Lung microvascular endothelial cell (primary cell): Measurements from ENCODE around the gene POGLUT3. TPM values are rescaled to one million over a fixed set of nuclear protein-coding genes. Genes with fewer than 3 reads are reported as not detected.

Experiments
- total RNA-seq: library from RNA; depleted of rRNA; stranded (reverse); fragments of >200 nt; gene quantifications from 2 replicates; pipeline ENCODE4 v1.2.1, GENCODE V29; 2014

The POGLUT3 gene
- total RNA-seq, 1 donor from 2014 or later, result 8.7 TPM

Other genes with a start within 250 kb of the POGLUT3 start
- under 0.01 TPM in 2 replicates for gene C11orf65, start 30.9 kb downstream of the POGLUT3 start, total RNA-seq
- under 0.01 TPM in 2 replicates for gene EXPH5, start 95.4 kb upstream of the POGLUT3 start, total RNA-seq
- 32.1 and 34.9 TPM in 2 replicates for gene DDX10, start 166.7 kb upstream of the POGLUT3 start, total RNA-seq